Left forelimb (tissue), 1 donor: Measurements from ENCODE around the gene CORO2B.

Experiments
- DNase-seq: peaks from one replicate; pipeline ENCODE4 v3.0.0-alpha.2; 2018; ENCODE audit warnings: low spot score

Gene CORO2B

GRCh38 chr15:68578980-68579935, at the start of gene CORO2B:
CORO2B (plus strand) TSS chr15:68578993; CDS start chr15:68579263, 270 bp downstream.
- peak; percentile 75 for DNase-seq

DNA sequence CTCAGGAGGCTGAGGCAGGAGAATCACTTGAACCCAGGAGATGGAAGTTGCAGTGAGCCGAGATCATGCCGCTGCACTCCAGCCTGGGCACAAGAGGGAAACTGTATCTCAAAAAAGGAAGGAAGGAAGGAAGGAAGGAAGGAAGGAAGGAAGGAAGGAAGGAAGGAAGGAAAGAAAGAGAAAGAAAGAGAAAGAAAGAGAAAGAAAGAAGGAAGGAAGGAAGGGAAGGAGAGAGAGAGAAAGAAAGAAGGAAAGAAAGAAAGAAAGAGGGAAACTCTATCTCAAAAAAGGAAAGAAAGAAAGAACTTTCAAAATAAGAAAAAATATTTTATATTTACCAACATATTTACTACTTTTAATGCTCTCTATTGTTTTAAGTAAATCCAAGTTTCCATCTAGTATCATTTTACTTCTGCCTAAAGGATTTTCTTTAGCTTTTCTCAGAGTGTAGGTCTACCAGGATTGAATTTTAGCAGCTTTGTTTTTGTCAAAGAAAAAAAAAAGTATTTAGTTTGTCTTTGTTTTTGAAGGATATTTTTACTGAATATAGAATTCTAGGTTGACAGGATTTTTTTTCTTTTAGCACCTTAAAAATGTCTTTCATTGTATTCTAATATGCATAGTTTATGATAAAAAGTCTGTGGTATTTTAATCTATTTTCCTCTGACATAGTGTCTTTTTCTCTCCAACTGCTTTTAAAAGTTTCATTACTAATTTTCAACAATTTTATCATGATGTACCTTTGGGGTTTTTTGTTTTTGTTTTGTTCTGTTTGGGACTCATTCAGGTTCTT, 47.2 kb upstream of the CORO2B start:
- DNase-seq = no peak

GRCh38 chr15:68536331-68537095, 42.3 kb upstream of the CORO2B start:
- DNase-seq = no peak

- DNase-seq = no peak
Measured at GRCh38 chr15:68537097-68537496, 41.7 kb upstream of the CORO2B start.

DNA sequence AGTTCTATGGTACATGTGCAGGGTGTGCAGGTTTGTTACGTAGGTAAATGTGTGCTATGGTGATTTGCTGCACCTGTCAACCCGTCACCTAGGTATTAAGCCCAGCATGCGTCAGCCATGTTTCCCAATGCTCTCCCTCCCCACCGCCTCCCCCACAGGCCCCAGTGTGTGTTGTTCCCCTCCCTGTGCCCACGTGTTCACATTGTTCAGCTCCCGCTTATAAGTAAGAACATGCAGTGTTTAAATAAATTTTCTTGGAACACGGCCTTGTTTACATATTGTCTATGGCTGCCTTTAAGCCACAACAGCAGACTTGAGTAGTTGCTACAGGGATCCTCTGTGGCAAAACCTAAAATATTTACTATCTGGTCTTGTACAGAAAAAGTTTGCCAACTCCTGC, 41.3 kb upstream of the CORO2B start:
- DNase-seq = no peak

- DNase-seq = no peak
Measured at GRCh38 chr15:68538311-68538710, 40.5 kb upstream of the CORO2B start.

DNA sequence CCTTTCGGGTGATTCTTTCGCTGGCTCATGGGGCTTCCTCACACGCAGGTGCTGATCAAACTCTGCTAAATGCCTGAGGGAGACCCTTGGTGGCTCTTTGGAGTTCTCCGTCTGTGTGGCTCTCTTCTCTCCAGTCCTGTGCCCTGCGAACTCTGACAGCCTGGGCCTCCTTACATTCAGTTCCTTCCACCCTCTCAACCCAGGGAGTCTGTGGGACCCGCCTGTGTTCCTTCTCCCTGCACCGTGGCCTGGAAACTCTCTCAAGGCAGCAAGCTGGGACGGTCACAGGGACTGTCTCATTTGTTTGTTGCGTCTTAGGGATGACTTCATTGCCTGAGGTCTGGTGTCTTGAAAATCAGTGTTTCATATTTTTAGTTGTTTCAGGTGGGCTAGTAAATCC, 37.0 kb upstream of the CORO2B start:
- DNase-seq = no peak

DNA sequence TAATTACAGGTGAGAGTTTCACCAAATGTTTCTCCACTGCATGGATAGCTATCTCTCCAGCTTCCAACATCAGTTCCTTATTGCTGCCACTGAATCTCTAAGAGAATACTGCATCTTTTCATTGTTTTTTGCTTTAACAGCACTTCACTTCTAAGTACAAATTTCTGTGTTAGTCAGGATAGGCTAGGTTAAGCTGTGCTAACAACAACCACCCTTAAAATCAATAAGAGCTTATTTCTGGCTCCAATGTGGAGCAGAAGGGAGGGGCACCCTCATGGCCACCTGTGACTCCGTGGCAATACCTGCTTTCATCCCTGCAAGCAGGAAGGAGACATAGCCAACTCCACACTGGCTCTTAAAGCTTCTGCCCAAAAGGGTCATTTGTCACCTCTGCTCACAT, 36.4 kb upstream of the CORO2B start:
- DNase-seq = no peak

DNA sequence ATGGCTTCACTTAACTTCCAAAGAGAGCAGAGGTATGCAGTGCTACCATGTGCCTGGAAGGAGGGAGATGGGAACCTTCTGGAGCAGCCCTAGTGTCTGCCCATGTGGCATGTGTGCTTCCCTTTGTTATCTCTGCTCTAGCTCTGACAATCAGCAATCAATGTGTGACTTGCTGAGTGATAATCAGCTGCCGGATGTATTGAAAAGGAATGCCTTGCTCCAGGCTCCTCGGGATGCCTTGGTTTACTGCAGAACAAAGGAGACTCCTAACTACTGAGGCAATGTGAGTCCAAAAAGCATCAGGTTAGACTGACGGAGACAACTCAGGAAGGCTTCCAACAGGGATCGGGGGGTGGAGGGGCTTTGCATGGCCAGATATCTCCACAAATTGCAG, 36.0 kb upstream of the CORO2B start:
- no peak for DNase-seq

DNA sequence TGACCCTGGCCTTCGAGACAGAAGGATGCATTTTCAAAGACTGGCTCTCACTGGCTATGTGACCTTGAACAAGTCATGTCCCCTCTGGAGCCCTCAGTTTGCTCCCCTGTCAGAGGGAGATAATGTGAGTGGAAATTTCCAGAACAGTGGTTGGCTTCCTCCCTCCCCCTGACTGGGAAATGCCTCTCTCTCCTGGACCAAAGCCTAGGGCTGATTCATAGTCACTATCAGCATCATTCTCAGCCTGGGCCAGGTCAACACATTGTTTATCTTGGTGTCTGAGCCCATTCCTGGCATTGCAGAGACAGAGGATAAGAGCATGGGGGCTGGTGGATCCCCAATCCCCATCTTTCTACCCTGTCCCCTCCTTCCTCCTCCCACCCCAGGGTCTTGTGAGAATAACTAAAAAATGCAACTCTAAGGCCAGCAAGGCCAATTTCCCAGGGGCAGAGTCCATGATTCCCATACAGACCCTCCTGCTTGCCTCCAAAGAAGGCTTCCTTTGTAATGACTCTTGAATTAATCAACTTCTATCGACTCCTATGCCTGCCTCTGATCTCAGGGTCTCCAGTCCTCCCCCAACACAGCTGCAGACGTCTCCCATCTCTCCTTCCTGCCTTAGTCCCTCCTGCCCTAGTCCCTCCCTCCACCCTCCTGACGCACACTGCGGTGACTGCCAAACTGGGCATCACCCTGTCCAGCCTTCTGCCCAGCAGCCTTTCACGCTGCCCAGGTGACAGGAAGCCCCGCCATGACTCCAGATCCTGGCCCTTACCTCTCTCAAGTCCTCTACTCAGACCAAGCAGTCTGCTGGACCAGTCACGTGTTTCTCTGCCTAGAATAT, 35.4 kb upstream of the CORO2B start:
- DNase-seq = no peak

- no peak for DNase-seq
Measured at GRCh38 chr15:68546318-68546717, 32.5 kb upstream of the CORO2B start.

GRCh38 chr15:68548364-68548763, 30.4 kb upstream of the CORO2B start:
- no peak for DNase-seq

DNA sequence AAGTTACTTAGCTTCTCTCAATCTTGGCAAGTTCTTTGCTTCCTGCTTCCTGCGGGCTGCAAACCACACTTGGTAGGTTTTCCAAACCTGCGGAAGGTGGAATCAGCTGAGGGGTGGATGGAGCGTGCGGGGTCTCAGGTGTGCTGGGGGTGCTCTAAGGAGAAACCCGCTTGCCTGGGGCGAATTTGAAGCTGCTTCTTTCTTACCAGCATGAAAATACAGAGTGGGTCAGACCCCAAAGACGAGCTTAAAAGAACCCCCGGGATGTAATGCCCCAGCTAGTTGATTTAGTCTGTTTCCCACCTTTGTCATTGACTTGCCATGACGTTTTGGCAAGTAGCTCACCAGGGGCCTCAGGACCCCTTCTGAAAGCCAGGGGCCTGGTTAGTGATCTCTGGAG, 28.8 kb upstream of the CORO2B start:
- no peak for DNase-seq

DNA sequence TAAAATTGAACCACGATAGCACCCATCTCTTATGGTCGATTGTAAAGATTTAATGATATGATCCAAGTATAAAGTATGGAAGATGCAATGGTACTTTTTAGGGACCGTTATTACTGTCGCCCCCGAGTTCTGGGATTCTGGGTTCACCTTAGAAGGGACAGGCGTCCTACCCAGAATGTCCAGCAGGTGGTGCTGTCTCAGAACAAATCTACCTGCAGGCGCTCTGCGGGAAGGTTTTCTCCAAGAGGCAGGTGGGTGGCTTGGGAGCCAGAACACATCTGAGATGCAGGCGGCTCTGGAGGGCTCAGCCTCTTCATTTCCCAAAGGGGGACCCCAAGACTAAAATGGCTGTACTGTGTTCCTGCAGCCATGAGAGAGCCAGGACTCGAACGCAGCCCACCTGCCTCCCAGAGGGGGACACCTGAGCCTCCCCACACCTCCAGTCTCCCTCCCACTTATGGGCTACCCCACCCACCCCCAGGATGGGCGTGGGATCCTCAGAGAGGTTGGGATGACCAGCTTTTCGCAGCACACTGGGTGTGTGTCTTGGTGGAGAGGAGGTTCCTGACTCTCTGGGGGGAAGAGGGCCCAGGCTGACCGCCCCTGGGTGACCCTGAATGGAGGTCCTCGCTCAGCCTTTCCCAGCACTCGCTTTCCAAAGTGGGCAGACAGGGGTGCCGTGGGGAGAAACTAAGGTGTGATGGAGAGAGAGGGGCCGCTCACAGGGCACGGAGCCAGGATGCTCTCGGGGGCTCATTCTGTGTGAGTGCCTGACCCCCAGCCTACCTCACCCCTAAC, 28.1 kb upstream of the CORO2B start:
- DNase-seq = no peak

DNA sequence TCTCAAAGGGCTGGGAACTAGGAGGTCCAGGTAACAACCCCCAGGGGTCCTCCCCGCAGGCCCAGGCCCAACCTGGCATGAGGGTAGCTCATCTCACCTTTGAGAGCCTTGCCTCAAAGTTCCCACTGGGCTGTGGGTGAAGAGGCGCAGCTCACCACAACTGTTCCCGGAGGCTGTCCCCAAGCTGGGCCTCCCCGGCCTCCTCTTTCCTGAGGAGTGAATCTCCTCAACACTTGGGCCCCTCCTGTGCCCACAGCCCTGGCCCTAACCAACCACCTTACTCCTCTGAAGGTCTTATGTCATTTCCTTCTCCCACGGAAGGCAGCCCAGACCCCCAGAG, 27.5 kb upstream of the CORO2B start:
- DNase-seq = no peak

DNA sequence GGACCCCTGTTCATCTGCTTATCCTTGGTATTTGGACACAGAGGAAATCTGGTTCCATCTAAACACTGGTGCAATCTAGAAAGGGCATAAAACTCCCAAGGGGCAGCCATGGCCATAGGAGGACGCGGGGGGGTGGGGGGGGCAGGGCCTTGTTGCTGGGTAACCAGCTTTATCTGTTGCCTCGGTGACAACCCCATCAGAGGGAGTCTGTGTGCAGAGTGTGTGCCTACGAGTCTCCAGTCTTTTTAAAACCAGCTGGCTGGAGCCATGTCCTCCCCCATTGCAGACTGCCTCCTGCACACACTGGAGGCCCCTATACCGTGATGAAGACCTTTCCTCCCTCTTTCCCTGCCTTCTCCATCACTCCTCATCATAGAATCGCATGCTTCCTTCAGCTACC, 26.4 kb upstream of the CORO2B start:
- no peak for DNase-seq

DNA sequence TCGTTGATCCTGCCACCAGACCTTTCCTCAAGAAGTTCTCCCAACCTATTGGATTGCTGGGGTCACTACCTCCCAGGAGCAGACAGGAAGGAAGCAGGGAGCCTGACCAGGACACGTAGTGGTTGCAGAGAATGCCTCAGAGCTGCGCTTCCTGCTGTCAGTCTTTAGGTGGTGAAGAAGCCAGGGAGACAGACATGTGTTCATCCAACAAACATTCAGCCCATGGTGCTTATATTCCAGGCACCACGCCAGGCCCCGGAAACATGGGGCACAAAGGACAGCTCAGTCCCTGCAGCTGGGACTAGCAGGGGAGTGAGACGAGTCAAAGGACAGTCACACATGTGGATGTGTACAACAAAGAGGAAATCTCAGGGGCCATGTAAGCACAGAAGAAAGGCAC, 26.0 kb upstream of the CORO2B start:
- no peak for DNase-seq

DNA sequence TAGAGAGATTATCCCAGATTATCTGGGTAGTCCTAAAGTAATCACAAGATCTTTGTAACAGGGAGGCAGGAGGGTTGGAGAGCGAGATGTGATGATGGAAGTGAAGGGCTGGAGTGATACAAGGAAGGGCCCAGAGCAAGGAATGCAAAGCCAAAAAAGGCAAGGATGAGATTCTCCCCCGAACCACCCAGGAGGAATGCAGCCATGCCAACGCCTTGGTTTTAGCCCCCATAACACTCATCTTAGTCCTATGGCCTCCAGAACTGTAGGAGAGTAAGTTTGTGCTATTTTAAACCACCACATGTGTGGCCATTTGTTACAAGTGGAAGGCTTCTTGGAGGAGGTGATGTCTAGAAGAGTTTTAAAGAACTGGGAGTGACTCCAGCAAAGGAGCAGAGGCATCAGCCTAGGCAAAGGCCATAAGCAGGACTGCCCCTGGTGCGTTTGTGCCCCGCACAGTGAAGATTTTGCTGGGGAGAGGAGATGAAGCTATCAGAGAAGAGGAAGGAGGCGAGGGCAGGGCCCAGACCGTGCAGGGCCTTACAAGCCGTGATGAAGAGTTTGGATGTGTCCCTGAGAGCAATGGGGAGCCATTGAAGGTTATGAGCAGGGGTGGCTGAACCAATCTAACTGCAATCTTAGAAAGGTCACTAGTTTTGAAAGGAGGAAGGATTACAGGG, 25.3 kb upstream of the CORO2B start:
- no peak for DNase-seq

GRCh38 chr15:68553994-68554720, 24.6 kb upstream of the CORO2B start:
- DNase-seq = no peak
